Hepatic stellate cell (primary cell): Measurements from ENCODE around the gene ADRM1.

Source experiments
- DNase-seq: peaks from one replicate; pipeline ENCODE4 v3.0.0; 2011; ENCODE audit warnings: low spot score

ADRM1 gene

DNA sequence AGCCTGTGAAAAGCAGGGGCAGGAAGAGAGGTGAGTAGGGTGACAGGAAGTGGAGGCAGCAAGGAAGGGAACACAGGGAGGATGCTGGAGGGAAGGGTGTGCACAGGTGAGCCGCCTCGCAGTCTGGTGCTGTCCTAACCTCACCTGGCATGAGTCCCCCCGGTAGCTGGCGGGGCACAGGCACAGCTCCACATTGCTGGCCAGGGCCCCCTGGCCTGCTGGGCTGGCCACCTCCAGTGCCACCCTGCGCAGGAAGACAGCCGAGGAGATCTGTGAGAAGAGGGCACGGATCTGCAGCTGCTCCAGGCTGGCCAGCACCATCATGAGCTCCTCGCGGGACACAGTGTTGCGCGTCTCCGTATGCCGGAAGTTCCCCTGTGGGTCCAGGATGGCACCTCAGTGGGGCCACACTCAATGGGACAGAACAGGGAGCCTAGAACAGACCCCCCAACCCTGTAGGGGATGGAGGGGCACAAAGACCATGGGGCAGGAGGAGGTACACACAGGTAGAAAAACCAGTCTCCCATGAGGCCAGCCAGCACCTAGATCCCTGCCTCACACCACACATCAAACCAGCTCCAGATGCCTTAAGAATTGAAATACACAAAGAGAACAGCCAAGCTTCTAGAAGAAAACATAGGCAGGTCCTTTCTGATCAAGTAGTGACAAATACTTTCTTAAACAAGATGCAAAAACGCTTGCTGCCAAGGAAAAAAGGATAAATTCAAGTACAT lies 22.5 kb downstream of the ADRM1 start:
- no peak for DNase-seq

DNA sequence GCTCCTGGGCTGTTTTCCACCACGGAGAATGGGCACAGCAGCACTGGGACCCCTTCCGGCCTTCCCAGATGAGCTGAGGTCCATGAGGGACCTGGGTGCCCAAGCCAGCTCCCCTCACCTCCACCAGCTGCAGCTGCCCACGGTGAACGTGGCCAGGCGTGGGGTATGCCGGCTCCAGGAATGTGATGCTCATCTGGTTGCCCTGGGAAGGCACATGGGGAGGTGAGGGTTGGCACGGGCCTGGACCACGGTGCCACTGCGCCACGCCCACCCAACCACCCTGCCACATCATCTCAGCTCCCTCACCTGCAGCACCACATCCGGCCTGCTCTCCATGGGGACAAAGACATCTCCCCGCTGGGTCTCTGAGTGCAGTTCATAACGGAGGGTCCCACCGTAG lies 23.8 kb downstream of the ADRM1 start:
- DNase-seq = no peak

DNA sequence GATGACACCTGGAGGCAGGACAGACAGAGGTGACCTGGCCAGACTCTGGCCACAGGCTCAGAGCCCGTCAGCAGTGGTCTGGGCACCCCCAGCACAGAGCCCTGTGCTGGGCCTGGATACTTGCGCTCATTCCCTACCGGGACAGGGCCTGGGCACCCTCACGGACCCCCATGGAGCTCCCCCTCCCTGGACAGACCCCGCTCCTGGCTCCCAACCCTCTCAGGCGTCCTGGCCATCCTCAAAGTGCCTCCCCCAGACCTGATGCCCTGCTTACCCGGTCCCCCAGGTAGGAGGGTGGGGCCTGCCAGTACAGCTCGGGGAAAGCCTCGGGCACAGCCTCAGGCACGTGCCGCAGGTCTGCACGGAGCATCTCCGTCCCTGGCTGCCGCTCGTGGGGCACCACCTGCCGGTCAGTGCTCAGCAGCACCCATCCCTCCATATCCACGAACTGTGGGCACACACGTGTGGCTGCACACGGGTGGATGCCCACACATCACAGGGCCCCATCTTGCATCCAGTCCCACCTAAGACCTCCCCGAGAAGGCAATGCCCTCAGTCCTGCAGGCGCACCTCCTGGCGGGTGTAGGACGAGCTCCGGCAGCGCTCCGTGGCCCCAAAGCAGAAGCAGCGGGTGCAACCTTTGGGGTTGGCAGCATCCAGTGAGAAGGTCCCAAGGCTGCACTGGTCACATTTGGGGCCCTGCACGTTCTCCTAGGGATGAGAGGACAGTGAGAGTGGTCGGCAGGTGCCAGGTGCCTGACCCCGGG lies 24.3 kb downstream of the ADRM1 start:
- no peak for DNase-seq

DNA sequence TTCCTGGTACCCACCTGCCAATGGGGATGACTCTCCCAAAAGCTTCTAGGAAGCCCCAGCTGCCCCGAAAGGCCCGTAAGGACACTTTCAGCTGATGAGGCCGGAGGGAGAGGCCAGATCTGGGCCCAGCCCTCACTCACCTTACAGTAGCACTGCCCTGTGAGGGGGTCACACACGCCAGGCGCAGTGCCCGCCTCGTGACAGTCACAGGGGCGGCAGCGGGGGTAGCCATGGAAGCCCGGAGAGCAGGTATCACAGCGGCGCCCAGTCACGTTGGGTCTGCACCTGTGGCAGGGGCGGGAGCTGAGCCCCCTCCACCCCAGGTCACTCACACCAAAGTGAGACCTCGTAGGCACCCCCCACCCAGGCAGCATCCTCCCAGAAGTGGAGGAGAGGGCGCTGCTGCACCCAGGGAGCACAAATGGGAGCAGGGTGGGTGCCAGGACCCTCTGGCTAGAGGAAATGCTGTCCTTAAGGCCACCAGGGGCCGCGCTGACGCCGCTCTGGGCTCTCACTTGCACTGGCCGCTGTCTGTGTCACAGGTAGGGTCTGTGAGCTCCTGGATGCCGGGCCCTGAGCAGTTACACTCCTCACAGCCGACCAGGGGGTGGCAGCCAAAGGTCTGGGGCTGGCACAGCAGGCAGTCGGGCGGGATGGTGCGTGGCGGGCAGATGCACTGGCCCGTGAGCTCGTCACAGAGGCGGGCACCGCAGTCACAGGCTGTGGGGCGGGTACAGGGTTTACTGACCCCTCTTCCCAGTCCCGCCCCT lies 25.1 kb downstream of the ADRM1 start:
- DNase-seq = no peak

DNA sequence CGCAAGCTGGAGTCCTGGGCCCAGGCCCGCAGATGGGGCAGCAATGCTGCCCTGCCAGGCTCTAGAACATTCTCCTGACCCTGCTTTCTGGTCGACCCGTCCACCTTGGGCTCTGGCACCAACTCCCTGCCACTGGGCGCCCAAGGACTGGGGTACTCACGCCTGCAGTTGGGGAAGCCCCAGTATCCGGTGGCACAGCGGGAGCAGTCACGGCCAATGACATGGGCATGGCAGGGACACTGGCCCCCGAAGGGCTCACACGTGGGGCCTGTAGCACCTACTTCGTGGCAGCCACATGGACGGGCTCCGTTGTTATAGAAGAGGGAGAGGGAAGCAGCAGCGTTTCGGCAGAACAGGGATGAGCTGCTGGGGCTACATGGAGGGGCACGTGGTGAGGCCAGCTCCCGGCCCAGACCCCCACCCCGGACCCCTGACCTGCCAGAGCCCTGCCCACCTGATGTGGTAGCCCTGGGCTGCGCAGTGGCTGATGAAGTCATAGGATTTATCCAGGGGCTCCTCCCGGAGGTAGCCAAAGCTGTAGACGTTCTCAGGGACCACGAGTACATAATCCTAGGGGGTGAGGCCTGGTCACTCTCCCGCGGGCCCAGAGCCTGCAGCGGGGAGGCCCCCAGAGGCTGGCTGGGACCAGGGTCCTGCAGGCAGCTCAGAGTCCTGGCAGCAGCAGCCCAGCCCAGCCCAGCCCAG lies 26.0 kb downstream of the ADRM1 start:
- DNase-seq = no peak

DNA sequence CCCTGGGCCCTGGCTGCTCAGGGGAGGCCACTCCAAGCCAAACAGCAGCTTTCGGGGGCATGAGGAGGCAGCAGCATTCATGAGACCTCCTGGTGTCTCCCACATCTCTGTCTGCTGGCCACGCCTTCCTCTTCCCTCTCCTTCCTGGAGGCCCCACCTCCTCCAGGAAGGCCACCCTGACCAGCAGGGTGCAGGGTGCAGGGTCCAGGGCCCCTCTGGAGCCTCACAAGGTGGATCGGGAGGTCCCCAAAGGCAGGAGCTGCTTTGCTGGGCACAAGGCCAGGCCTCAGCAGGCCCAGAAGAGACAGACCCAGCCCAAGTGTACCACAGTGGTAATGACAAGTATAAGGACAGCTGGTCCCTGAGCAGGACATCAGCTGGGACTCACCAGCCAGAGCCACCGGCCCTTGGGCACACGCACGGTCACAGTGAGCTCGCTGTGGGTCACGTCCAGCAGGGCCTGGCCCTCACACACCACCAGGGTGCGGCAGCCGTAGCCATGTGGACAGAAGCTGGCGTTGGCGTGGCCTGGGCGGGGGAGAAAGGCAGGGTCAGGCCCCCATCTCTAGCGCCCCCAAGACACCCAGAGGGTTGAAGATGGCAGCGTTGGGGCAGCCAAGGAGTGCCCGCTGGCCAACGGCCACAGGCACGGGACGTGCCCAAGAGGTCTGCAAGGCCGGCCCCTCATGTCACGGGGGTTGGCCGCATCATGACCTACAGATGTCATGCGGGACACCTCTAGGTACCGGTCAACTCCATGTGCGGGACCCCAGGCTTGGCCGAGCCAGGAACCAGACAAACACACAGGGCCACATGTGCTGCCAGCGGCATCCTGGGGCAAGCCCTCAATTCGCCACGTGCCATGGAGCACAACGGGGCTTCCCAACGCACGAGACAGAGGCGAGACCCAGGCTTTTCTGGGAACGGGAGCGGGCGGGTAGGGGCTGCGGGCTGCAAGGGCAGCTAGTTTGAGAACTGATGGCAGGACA lies 26.9 kb downstream of the ADRM1 start:
- no peak for DNase-seq

DNA sequence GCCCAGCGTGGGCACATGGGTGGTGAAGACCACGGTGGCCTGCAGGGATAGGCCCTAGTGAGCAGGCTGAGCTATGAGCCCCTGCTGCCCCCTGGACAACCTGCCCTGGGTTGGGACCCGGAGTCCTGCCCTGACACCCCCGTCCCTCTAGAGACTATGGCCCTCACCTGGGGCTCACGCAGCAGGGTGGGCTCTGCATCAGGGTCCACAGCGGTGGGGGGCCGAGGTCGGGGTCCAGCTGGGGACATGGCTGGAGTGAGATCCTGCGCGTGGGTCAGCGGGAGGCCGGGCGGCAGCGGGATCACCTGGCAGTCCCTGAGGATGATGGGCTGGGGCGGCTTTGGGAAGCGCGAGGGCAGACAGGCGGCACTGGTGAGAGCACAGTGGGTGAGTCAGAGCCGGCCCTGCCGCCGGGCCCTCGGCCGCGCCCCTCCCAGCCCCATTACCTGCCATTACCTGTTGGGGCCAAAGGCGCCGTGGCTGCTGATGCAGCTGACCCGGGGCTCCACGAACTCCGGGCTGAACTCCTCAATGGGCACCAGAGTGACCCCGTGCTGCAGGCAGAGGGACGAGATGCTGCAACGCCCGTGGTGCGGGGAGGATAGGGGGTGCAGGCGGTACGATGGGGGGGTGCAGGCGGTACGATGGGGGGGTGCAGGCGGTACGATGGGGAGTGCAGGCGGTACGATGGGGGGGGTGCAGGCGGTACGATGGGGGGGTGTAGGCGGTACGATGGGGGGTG lies 27.9 kb downstream of the ADRM1 start:
- DNase-seq = no peak

DNA sequence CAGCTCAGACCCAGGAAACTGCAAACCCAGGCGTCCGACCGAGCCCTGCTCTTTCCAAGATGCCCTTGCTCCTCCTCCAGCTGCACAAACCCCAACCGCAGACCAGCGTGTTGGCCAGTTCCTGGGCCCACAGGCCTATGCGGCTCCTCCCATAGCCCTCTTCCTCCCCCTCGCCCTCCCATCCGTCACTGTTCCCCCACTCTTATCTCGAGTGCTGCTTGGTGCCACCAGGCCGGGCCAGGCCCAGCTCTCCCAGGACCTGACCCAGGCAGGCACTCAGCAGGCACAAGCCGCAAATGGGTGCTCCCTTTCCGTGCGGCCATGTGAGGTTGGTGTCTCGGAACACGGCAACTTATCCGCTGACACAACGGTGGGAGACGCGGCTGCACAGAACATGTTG lies 28.6 kb downstream of the ADRM1 start:
- DNase-seq = no peak

DNA sequence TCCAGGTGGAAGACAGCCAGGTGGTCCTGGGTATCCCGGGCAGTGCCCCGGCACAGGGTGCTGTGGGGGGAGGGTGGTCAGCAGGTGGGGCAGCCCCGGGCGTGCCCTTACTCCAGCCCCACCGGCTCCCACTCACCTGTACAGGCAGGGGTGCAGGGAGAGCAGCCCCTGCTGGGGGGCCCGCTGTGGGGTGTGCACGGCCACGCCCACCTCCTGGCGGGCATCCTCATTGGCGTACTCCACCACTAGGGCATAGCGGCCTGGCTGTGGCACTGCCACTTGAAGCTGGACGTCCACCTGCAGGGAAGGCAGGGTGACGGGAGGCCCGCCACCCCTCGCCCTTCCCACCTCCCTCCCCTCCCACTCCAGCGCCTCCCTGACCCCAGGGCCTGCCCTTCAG lies 29.6 kb downstream of the ADRM1 start:
- no peak for DNase-seq

DNA sequence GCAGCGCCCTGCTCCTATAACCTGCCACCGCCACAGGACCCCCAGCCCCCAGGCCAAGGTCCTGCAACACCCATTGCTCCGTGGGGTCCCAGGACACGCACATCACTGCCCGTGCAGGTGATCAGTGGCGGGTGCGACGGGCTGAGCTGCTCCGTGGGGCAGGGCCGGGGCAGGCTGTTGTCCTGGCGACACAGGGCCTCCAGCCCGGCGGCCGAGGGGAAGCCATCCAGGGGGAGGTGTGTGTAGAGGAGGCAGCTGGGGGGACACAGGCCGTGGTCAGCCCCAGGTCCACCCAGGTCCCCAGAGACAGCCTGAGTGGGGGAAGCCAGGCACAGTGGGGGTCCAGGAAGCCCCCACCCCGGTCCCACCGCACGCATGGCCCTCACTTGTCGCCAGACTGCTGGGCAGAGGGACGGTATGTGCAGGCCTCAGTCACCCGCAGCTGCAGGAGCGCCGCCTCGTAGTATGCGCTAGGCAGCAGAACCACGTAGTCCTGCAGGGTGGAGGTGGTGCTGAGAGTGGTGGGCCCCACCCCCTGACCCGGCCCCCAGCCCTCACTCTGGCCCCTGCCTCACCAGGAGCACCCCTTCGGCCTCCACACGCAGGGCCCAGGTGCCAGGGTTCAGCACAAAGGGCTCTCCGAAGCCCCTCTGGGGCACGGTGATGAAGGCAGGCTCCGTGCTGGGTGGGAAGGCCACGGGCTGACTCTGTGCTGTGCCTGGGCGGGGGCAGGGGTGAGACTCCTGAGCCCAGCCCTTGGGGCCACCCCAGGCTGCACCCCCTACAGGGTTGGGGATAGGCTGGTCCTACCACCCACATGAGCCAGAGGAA lies 30.4 kb downstream of the ADRM1 start:
- no peak for DNase-seq

DNA sequence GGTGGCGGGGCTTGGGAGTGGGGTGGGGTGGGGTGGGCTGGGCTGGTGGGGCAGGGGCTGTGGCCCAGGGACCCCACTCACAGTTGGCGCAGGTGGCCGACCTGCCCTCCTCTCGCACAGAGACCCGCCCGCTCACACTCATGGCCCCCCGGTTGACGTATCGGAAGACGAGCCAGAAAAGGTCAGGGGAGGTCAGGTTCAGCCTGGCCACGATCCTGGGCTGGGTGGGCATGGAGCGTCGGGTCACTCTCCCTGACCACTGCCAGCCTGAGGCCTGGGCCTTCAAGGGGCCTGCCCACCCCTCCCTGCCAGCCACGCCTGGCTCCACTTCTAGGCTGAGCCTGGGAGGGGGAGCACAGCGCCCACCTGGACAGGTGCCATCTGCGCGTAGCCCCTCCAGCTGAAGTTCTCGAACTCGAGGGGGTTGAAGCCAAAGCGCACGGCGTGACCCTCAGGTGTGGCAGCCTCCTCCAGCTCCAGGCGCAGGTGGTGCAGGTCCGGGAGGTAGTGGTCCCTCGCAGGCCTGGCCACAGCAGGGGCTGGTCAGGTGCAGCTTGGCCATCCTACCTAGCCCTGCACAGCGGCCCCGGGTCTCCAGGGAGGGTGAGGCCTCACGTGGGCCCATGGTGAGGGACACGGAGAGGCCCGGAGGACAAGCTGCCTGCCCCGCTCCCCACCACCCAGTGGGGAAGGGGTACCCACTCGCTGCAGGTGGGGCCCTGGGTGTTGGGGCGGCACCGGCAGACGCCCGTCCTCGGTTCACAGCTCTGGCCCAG lies 31.2 kb downstream of the ADRM1 start:
- no peak for DNase-seq

DNA sequence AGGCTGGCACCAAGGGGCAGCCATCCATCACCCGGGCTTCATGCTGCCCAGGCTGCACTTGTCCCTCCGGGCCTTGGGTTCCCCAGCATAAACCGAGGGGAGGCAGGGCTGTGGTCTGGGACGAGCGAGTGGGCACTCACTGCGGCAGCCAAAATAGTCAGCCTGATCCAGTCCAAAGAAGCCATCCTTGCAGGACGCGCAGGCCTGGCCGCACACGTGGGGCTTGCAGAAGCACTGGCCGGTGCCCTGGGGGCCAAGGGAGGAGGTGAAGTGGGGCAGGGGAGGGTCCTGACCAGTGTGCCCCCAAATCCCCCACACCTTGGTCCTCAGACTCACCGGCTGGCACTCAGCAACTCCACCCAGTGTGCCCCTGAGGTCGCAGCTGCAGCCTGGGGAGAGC lies 32.1 kb downstream of the ADRM1 start:
- DNase-seq = no peak

DNA sequence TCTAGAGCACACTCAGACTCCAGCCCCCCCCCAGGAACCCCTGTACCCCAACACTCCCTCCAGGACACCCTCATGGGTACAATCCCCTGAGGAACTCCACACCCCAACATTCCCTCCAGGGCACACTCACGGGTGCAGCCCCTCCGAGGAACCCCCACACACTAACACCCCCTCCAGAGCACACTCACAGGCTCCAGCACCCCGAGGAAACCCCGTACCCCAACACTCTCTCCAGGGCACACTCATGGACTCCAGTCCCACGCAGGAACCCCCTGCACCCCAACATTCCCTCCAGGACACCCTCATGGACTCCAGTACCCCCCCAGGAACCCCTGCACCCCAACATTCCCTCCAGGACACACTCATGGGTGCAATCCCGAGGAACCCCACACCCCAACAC lies 32.7 kb downstream of the ADRM1 start:
- DNase-seq = no peak

DNA sequence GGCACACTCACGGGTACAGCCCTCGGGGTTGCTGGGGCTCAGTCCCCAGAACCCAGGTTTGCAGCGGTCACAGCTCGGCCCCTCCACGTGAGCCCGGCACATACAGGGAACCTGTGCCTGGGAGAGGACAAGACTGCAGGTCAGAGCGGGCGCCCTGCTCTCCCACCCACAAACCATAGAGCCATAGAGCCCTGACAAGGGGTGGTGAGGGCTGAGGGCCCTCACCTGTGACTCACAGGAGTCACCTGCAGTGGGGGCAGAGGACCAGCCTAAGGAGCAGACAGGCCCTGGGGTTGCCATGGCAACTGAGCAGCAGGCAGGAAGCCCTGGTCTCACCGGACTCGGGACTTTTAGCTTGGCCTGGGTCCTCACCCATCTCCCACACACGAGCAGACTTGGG lies 33.5 kb downstream of the ADRM1 start:
- DNase-seq = no peak

DNA sequence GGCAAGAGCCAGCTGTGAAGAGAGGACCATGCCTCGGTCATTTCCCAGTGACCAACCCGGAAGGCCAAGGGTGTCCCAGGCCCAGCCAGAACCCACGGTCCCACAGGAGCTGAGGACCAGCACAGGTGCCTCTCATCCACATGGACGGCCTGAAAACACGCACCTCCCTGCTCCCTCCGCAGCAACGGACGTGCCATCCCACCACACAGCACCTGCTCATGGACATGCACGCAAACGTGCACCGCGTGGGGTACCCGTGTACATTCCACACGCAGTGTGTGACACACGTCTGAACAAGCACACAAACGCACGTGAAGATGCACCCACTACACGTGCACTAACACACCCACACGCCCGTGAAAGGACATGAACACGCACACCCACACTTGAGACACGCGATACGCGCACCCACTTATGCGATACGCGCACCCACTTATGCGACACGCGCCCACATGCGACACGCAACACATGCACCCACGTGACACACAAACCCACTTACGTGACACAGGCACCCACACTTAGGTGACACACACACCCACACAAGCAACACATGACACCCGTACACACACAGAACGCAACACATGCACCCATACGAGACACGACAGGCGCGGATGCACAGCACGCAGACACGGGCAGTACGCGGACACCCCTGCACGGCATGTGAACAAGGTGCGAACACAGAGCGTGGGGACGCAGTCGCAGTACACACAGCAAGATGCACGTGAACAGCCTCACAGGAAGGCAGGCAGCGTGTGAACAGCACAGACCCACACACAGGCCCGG lies 34.2 kb downstream of the ADRM1 start:
- DNase-seq = no peak

DNA sequence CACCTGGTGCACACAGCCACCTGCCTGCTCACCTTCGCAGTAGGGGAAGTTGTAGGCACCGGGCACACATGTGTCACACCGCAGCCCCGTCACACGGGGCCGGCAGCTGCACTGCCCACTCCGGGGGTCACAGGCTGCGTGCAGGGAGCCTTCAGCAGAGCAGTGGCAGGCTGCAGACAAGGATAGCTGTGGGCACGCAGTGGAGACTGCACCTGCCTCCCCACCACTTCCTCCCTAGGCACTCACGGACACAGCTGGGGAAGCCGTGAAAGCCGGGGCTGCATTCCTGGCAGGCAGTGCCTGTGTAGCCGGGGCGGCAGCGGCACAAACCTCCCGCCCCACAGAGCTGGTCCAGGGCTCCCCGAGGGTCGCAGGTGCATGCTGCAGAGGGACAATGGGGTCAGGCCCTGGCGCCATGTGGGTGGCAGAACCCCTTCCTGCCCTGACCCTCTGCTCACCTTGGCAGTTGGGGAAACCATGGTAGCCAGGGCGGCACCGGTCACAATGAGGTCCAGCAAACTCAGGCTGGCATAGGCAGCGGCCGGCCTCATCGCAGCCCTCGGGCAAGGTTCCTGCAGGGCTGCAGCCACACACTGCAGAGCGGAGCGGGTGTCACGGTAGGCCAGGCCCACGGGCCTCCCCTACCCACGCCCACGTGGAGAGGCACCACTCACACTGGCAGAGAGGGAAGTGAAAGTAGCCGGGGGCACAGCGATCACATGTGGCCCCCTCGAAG lies 34.9 kb downstream of the ADRM1 start:
- DNase-seq = no peak

DNA sequence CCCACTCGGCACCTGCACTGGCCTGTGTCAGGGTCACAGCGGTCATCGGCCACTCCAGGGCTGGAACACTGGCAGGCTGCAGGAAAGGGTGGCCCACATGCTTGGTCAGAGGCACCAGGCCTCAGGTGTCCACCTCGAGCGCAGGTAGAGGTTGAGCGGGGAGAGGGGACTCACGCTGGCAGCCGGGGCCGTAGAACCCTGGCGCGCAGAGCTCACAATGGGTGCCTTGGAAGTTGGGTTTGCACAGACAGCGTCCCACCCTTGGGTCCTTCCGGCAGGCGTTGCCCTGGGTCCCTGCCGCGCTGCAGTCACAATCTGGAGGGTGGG lies 35.5 kb downstream of the ADRM1 start:
- DNase-seq = no peak
